IPS-NIHi7 (cell line): ENCODE data around the gene TMEM178B.
A peak's percentile ranks its signal among the peaks of the same experiment; 100 is the strongest.
"Not testable (repeated sequence)": the region's sequence is repeated elsewhere in the genome, so short reads cannot be mapped to it uniquely, and the experiment has no call there.

ENCODE experiments used
- DNase-seq: peaks from one replicate; pipeline ENCODE4 v3.0.0; 2012; ENCODE audit warnings: mixed read lengths; ENCODE audit errors: extremely low spot score

TMEM178B gene

DNA sequence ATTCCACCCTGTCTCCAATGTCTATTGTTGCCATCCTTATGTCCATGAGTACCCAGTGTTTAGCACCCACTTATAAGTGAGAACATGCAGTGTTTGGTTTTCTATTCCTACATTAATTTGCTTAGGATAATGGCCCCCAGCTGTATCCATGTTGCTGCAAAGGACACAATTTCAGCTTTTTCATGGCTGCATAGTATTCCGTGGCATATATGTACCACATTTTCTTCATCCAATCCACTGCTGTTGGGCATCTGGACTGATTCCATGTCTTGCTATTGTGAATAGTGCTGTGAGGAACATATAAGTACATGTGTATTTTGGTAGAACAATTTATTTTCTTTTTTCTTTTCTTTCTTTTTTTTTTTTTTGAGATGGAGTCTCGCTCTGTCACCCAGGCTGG is 68.2 kb downstream of the TMEM178B start:
- DNase-seq, result no peak

DNA sequence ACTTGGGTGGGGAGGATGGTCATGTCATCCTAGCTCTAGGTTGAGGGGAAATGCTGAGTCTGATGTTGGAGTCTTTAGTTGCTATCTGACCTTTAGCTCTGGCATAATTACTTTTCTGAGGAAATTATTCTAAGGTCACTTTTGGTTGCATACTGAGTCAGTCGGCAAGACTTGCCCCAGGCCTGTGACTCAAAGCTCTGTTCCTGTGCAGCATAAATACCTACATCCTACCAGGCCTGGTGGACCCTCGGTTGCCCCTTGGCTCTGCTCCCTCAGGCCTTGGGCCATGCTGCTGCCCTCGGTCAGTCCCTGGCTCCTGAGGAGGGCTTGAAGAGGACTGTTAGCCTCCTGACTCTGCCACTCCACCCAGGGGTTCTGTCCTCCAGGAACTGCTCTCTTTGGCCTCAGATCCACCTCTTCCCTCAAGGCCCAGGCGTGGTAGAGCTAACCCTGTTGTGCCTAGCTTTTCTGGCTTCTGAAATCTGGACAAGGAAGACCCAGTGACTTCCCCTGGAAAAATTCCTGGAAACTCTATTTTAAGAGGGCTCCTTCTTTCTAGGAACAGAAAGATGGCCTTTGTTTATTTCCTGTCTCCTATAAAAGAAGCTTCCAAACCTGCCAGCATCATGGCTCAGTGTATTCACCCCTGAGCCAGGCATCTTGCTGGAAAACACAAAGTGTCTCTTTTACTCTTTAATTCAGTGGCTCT is 71.2 kb downstream of the TMEM178B start:
- DNase-seq, result no peak

DNA sequence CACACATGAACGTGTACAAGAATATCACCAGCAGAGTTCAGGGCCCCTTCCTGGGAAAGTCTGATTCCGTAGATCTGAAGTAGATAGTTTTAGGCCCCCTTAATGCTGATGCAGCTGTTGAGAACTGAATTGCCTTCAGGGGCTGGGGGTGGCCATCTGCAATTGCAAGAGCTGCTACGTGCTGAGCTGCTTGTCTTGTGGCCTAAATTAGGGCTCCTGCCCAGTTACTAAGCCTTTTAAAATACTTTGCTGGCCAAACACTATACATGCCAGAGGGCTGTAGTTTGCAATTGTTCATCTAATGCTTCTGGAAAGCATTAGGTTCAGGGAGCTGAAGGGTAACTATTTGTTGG is 71.7 kb downstream of the TMEM178B start:
- no peak for DNase-seq

DNA sequence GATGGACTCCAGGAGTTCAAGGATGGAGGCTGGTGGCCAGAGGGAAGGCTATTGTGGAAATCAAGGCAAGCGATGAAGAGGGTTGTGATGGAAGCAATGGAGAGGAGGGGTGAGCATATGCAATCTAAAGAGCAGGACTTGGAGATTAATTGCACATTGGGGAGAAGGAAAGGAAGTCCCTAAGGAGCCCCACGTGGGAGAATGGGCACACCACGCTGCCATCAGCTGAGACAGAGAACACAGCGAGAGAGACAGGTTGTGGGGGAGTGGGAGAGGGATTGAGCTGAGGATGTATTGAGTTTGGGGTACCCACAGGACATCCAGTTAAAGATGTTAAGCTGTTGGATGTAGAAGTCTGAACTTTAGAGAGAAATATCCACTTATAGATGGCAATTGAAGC is 73.6 kb downstream of the TMEM178B start:
- no peak for DNase-seq

DNA sequence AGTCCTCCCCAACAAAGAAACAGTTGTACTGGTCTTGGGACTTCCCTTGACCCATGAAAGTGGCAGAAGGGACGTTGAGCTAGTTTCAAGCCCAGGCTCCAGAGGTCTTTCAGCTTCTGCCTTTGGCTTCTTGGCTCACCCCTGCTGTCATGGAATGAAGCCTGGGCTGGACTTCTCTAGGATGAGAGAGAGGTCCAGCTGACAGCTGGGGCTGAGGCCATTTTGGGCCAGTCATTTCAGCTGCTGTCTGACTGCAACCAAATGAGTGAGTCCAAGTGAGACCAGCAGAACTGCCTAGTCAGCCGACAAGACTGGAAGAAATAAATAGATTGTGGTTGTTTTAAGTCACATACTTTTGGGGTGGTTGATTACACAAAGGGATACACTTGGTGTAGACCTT is 76.6 kb downstream of the TMEM178B start:
- no peak for DNase-seq

DNA sequence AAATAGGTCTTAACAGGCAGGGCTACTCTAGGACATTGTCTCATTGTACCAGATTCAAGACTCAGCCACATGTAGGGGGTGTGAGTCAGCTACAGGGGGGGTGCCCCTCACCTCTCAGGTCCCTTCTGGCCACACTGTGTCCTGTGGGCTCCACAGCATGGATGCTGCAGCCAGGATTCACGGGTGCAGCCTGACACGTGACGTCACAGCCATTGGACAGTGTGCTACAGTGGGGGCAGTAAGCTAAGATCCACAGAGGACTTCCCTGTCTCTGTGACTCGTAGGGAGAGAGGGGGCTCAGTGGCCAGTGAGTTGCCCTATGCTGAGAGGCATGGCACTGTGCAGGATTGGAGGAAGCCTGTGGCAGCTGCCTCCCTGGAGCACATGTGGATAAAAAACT is 77.9 kb downstream of the TMEM178B start:
- no peak for DNase-seq

DNA sequence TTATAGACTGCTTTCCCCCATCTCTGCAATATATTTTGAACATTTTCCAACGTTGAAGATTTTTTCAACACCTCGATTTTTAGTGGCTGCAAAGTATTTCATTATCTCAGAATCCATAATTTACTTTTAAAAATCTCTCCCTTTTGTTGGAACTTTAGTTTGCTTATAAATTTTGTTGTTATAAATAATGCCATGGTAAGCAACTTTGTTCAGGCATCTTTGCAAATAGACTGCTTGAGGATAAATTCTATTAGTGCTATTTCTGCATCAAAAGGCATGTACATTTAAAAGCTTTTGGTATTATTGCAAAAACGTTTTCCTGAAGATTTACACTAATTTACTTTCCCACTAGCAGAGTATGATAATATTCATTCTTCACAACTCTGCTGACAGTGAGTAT is 79.4 kb downstream of the TMEM178B start:
- no peak for DNase-seq

DNA sequence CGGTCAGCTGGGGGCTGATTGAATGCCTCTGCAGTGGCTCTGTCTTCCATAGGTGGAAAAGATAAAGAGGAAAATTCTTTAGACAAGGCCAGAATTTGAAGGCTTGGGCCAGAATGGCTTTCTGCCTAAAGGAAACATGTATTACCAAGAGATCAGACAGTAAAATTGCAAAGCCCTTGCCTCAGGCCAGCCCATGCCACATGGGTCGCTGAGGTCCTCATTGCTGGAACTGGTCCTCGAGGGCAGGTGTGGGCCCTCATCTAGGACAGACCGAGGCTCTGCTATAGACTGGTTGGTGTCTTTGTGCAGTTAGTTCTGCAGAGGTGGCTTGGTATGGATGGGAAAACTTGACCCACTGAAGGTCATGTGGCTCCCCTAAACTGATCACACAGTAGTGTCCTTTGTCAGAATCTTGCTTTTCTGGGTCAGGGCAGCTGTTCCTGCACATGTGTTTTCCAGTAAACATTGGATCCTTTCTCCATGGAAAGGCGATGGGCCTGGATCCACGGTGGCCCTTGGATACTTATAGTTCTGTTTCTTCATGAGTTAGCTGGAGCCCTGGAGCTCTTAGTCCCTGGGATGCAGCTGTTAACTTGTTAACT is 80.4 kb downstream of the TMEM178B start:
- no peak for DNase-seq

DNA sequence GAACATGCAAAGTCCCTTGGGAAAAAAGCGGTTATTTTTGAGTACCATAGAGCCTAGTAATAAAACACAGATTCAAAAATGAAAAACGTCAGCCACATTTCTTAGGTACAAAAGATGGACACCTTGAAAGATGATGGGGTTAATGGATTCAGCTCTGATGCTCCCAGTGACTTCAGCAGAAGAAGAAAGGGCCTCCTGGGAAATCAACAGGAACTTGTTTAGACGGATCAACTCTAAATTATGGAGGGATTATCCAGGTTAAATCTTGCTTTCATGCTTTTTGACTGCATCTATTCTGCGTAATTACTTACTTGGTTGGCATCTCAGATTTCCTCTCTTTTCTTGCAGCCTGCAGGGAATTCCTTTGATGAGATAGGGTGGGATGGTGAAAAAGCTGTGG is 82.5 kb downstream of the TMEM178B start:
- no peak for DNase-seq

DNA sequence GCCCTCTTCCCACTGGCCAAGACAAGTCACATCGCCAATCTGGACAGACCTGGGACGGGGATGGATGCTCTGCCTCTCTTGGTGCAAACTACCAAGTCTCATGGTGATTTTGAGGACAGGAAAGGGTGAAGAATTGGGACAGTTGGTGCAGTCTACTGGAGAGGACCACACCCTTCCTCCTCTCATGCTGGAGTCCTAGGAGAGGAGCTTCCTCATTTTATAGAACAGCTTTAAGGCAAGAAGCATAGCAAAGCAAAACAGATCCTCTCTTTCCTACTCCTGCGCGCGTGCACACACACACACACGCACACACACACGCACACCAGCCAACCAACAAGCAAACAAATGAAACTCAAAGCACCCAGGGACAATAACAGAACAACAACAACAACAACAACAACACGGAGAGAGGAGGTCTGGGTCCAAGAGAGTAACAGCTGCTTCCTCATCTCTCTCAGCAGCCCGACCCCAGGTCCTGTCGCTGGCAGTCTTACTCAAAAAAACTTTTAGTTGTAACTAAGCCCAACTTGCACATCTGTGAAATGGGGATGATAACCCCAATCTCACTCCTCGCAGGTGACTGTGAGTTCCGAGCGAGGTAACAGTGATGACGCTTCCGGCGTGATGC is 83.4 kb downstream of the TMEM178B start:
- no peak for DNase-seq

DNA sequence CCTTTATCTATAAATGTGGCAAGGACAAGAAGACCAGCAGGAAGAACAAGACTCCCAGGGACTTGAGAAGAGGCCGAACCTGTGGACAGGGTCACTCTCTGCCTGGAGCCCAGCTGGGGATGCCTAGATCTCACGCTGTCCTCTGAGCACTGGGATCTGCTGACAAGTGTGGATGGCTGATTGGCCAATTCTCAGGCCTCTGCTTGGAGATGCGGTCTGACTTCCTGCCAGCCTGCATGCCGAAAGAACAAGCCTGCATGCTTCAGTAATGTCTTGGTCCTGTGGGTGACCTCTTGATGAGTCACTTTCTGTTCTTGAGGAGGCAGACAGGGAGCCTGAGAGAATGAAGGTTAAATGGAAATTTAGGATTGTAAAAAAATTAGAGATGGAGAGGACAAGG is 84.7 kb downstream of the TMEM178B start:
- peak; percentile 52 for DNase-seq

DNA sequence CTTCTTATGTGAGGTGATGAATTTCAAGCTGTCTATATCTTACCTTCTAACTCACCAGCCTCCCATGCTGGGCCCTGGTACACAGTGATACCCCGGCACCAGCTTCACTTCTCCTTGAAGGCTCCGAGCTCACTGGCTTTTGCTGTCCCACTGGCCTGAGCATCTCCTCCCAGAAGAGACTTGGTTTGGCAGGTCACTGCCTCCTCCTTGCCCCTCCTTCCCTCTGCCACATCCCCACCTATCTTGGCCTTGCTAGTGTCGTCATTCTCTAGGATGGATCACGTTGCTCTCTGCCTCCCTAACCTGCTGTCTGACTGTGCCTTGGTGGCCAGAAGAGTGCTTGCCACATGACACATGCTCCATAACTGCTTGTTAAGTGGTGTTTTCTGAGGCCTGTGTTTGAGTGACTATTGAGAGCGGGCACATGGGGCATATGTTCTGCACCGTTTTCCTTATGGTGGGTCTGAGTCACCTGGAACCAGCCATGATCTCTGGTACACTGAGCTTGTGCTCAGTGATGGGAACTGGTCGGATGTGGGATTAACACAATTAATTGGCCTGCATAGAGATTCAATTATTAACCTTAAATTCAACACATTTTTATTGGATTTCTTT is 86.5 kb downstream of the TMEM178B start:
- no peak for DNase-seq

DNA sequence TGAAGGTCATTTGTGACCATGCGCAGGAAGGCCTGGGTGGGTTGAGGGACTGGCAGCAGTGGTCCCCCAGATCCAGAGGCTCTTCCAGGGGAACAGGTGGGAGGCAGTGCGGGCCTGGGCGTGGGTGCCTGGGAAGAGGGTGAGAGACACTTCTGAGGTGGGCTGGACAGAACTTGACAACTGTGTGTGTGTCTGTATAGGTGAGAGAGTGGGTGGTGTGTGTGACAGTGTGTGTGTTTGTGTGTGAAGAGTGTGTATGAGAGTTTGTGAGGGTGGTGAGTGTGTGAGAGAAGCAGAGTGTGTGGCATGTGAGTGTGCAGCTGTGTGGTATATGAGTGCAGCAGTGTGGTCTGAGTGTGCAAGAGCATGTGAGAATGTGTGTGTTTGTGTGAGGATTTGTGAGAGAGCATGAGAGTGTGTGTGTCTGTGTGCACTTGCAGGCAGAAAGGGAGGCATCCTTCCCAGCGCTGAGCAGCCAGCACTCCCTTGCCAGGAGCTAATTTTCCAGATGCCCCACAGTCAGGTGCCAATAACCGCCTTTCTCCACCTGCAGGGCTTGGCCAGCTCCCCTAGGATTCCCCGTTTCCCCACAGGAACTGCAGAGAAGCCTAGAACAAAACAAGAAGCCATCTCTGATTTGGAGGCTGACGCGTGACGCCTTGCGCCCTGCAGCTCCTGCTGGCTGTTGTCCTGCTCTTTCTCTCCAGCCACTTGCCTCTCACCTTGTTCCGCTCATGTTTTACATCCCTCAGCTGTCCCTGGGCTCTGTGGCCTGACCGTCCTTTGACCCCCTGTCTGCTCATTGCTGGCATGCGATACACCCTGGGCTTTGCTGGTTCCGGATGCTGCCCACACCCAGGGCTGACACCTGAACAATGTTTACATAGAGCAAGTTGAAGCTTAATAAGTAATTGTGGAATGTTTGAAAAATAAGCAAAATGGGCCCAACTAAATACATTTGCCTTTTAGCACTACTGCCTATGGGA is 88.0 kb downstream of the TMEM178B start:
- no peak for DNase-seq

DNA sequence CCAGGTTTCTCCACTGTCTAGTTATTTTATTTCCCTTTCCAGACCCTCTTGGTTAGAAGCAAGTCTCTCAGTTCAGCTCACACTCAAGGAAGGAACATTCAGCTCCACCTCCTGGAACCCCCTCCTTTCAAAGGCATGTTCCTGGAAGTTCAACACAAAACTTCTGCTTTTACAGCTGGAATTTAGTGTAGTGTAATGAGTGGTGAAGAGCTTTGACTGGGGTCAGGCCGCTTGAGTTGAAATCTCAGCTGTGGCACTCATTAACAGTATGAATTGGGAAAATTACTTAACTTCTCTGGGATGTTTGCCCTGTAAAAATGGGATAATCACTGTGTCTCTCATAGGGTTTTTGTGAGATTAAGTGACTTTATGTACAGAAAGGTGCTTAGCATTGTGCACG is 91.7 kb downstream of the TMEM178B start:
- DNase-seq, result no peak

DNA sequence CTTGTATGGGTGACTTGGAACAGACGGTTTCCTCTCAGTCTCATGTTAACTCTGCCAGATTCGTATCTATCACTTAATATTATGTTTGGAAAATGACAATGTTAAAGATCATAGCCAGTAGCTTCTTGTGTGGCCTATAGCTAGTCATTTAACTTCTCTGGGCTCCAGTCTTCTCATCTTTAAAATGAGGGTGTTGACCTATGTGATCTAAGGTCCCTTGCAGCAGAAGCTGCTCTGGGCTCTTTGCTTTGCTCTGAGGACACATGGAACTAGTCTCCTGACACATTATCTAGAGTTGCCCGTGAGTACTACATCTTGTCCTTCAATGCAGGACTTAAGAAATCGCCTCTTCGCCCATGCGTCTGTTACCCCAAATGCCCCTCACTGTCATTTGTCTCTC is 93.1 kb downstream of the TMEM178B start:
- no peak for DNase-seq

DNA sequence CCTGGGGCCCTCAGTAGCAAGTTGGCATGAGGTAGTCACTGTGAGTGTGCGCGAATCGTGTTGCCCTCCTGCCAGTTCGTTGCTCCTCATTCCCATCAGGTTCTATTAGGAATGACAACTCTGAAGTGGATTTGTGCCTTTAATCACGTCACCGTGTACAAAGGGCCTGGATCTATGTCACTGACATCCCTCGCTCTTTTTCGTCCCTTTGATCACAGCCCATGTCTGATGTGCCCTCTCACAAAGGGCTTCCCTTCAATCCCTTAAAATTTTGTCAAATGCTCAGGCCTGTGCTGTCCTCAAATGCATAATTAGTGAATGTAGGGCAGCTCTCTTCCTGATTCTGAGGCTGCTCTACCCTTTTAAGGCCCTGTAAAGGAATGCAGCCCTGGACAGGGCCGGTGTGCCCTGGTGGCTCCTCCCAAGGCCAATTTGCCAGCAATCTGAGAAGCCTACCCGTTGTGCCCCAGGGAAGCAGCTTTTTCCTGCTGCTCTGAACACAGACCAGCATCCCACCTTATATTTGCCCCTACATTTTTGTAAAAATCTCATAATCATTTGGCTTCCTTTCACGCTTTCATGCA is 93.6 kb downstream of the TMEM178B start:
- no peak for DNase-seq

DNA sequence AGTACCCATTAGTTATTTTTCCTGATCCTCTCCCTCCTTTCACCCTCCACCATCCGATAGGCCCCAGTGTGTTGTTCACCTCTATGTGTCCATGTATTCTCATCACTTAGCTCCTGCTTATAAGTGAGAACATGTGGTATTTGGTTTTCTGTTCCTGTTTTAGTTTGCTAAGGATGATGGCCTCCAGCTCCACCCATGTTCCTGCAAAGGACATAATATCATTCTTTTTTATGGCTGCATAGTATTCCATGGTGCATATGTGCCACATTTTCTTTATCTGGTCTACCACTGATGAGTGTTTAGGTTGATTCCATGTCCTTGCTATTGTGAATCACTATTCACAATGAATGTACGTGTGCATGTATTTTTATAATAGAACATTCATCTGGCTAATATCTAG is 95.3 kb downstream of the TMEM178B start:
- not testable (repeated sequence) for DNase-seq

DNA sequence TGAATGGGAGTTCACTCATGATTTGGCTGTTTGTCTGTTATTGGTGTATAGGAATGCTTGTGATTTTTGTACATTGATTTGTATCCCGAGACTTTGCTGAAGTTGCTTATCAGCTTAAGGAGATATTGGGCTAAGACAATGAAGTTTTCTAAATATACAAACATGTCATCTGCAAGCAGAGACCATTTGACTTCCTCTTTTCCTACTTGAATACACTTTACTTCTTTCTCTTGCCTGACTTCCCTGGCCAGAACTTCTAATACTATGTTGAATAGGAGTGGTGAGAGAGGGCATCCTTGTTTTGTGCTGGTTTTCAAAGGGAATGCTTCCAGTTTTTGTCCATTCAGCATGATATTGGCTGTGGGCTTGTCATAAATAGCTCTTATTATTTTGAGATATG is 101.9 kb downstream of the TMEM178B start:
- not testable (repeated sequence) for DNase-seq

DNA sequence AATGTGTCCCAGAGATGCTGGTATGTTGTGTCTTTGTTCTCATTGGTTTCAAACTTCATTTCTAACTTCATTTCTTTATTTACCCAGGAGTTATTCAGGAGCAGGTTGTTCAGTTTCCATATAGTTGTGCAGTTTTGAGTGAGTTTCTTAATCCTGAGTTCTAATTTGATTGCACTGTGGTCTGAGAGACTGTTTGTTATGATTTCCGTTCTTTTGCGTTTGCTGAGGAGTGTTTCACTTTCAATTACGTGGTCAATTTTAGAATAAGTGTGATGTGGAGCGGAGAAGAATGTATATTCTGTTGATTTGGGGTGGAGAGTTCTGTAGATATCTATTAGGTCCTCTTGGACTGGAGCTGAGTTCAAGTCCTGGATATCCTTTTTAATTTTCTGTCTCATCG is 103.3 kb downstream of the TMEM178B start:
- not testable (repeated sequence) for DNase-seq

DNA sequence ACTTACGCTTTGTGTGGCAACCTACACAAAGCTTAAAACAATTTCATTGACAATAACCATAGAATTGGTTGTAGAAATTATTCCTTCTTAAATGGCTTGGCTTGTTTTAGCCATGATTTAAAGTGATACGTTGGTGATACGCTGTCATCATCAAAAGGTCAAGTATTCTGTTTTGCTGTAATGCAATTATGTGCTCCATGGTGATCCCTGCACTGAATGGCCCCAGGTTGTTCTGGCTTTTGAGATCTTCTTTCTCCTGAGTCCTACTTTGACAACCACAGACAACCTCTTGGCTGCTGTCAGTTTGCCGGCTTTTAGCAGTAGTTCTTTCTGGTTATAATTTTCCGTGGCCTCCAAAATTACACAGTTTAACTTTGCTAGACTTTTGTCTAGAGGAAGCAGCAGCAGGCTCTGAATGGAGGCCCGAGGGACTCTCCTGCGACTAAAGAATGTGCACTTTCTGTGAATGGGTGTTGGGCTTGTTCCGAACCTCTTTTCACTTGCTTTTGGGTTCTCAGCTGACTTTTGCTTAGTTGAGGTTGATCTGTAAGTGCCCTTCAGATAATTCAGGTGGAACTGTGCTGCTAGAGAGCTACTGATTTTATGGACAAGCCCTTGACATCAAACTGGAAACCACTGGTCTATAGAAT is 104.7 kb downstream of the TMEM178B start:
- DNase-seq, result no peak

DNA sequence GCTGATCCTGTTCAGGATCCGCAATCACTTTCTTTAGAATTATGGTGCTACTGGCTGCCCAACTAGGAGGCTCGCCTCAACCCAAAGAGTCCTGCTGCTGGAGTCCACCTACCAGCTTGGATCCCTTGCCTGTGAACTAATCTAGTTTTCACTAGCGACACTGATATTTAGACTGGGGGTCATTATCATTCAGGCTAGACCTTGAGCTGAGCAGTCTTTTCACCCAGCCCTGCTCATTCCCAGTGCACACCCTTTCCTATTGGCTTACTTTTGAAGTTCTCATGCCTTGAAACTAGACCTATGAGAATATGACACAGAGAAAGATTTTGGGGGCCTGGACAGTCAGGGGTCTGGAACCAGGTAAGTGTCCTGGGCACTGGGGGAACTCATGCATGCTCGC is 107.9 kb downstream of the TMEM178B start:
- DNase-seq, result no peak
